ENCODE data around the gene ARIH1. TPM values are rescaled to one million over a fixed set of nuclear protein-coding genes. Genes with fewer than 3 reads are reported as not detected.
"Not testable (repeated sequence)": the region's sequence is repeated elsewhere in the genome, so short reads cannot be mapped to it uniquely, and the experiment has no call there.

ARIH1 gene
- polyA plus RNA-seq, 1 of the 3 experiments (the other 2 are of a cell fraction): 48.3 TPM

DNA sequence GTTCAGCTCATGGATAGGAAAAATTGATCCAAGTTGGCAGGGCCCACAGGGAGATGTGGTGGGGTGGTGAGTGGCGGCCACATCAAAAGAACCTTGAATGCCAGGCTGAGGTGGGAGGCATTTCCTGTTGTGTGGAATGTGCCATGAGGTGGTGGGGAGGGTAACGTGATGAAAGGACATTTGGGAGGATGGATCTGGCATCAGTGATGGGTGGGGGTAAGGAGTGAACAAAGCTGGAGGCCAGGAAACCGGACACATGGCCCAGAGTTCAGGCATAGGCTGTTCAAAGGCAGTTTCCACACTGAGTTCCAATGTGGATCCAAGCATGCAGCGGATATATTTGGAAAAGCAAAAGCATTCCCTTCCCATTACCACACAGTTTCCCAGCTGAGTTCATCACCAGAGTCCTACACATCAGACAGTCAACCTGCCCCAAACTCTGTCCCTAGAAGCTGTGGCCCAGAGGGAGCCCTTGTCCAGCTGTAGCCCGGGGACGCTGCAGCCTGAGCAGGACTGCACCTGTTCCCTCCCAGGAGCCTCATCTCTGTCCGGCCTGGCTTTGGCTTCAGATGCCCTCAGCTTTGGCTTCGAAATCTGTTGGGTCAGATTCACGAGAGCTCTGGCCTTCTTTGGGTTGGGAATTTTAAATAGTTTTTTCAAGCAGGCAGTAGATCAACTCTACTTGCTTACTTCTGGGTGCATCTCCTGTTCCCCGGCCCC is 142.5 kb downstream of the ARIH1 start (continued):
- TF ChIP-seq, protein P1, sequence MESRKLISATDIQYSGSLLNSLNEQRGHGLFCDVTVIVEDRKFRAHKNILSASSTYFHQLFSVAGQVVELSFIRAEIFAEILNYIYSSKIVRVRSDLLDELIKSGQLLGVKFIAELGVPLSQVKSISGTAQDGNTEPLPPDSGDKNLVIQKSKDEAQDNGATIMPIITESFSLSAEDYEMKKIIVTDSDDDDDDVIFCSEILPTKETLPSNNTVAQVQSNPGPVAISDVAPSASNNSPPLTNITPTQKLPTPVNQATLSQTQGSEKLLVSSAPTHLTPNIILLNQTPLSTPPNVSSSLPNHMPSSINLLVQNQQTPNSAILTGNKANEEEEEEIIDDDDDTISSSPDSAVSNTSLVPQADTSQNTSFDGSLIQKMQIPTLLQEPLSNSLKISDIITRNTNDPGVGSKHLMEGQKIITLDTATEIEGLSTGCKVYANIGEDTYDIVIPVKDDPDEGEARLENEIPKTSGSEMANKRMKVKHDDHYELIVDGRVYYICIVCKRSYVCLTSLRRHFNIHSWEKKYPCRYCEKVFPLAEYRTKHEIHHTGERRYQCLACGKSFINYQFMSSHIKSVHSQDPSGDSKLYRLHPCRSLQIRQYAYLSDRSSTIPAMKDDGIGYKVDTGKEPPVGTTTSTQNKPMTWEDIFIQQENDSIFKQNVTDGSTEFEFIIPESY (IDR thresholded peaks at IDR 0.05; ENCODE audit: borderline replicate concordance, low read depth): no peak
- TF ChIP-seq EZH2phosphoT487 (IDR thresholded peaks at IDR 0.05; ENCODE audit: borderline replicate concordance, low read depth): no peak
- TF ChIP-seq EP300 (IDR thresholded peaks at IDR 0.05; ENCODE audit: borderline replicate concordance in 1 of 2, low read depth in 1 of 2, low read length in 1 of 2): no peak
- TF ChIP-seq GATA2 (CRISPR knock-in tag; IDR thresholded peaks at IDR 0.05): no peak

DNA sequence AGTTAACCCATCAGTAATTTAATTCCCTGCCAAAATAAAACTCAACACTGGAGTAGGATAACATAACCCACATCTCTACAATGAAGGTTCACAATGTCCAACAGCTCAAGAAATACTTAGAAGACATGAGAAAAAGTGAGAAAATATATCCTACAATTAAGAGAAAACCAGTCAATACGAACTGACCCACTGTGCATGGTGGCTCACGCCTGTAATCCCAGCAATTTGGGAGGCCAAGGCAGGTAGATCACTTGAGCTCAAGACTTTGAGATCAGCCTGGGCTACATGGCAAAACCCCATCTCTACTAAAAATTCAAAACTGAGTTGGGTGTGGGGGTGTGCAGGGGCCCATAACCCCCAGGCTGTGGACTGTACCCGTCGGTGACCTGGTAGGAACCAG is 149.7 kb downstream of the ARIH1 start:
- H3K79me2 ChIP-seq (ENCODE audit: insufficient read depth); H3K36me3 ChIP-seq (replicated peaks in 1 of 2; ENCODE audit: control insufficient read depth in 1 of 2, insufficient read depth in 2 of 2, low read length in 1 of 2); H3K27ac ChIP-seq (ENCODE audit: low read depth in 2 of 2, low read length in 1 of 2); H3K9me3 ChIP-seq; H4K20me1 ChIP-seq (ENCODE audit: insufficient read depth); H3K4me1 ChIP-seq (ENCODE audit: control insufficient read depth in 1 of 2, insufficient read depth in 2 of 2, low read depth in 1 of 2, low read length in 1 of 2); POLR2A ChIA-PET; H3F3A ChIP-seq (replicated peaks; ENCODE audit: insufficient read depth); H3K9me2 ChIP-seq; DNase-seq; H3K27me3 ChIP-seq (ENCODE audit: insufficient read depth); H3K4me2 ChIP-seq; H2AFZ ChIP-seq (ENCODE audit: low read depth); H3K9ac ChIP-seq; H3K4me3 ChIP-seq (ENCODE audit: low read depth in 2 of 2, low read length in 1 of 2): not testable (repeated sequence)
- CTCF ChIA-PET: interaction anchor here (1.5 kb wide), 1 partner anchor 24 kb away, joined by 5 read pairs; no protein-coding TSS in a partner anchor
- 84% methylated on average over 4 of the region's 4 CpGs for WGBS (ENCODE audit: low lambda C conversion rate)

DNA sequence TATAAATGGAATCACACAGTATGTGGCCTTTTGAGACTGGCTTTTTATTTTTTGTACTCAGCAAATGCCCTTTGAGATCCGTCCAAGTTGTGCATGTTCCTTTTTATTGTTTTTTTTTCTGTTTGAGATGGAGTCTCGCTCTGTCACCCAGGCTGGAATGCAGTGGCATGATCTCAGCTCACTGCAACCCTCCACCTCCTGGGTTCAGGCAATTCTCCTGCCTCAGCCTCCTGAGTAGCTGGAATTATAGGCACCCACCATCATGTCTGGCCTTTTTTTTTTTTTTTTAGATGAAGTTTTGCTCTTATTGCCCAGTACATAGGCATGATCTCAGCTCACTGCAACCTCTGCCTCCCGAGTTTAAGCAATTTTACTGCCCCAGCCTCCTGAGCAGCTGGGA is 152.0 kb downstream of the ARIH1 start:
- WGBS (ENCODE audit: low lambda C conversion rate): 70% methylated on average over 3 of the region's 3 CpGs
- DNase-seq; H3K27ac ChIP-seq (ENCODE audit: low read depth in 2 of 2, low read length in 1 of 2); H3K4me3 ChIP-seq (ENCODE audit: low read depth in 2 of 2, low read length in 1 of 2); H3K9me3 ChIP-seq; H3K36me3 ChIP-seq (replicated peaks in 1 of 2; ENCODE audit: control insufficient read depth in 1 of 2, insufficient read depth in 2 of 2, low read length in 1 of 2); POLR2A ChIA-PET; H3K79me2 ChIP-seq (ENCODE audit: insufficient read depth); H3K9ac ChIP-seq; H3K27me3 ChIP-seq (ENCODE audit: insufficient read depth); H3K4me2 ChIP-seq; H3K4me1 ChIP-seq (ENCODE audit: control insufficient read depth in 1 of 2, insufficient read depth in 2 of 2, low read depth in 1 of 2, low read length in 1 of 2); H2AFZ ChIP-seq (ENCODE audit: low read depth); H3K9me2 ChIP-seq; H4K20me1 ChIP-seq (ENCODE audit: insufficient read depth); H3F3A ChIP-seq (replicated peaks; ENCODE audit: insufficient read depth): not testable (repeated sequence)
- CTCF ChIA-PET: interaction anchor here (1.1 to 2.0 kb wide), 2 partner anchors 26 to 45 kb away, joined by 3 to 5 read pairs; no protein-coding TSS in a partner anchor

Data from SK-N-SH (cell line).